ENCODE data around the gene TCP11.

- no peak for TF ChIP-seq POLR2A (IDR thresholded peaks at IDR 0.05)
- TF ChIP-seq CTCF (IDR thresholded peaks at IDR 0.05) = no peak
Measured at GRCh38 chr6:35090734-35091133, 50.4 kb downstream of the TCP11 start.
